ENCODE measurements around the gene TAS1R2. TPM values are rescaled to one million over a fixed set of nuclear protein-coding genes. Genes with fewer than 3 reads are reported as not detected.
A peak's percentile ranks its signal among the peaks of the same experiment; 100 is the strongest.

TAS1R2 gene
- total and polyA plus RNA-seq, 2 of the 4 experiments (the other 2 are of a cell fraction): not detected

GRCh38 chr1:18861590-18861989 is 2.1 kb upstream of the TAS1R2 start:
- dilution Hi-C loops (cut with HindIII; ENCODE audit: low sequenced_read_pairs, unreplicated experiment): no loop called here

More at GRCh38 chr1:18861590-18861989, 2.1 kb upstream of the TAS1R2 start:
- H2BK120ac ChIP-seq (ENCODE audit: low read depth, low read length): no peak overlapping the region
- H3K27me3 ChIP-seq (ENCODE audit: control insufficient read depth, insufficient read depth, low read length): peaks cover 27% of the 10 kb centered on the region
- TF ChIP-seq POLR2A (IDR thresholded peaks at IDR 0.05; ENCODE audit: low read depth, low read length): no peak
- POLR2A ChIA-PET (ENCODE audit: unreplicated experiment): no interaction called here
- no peak overlapping the region for H2BK15ac ChIP-seq (ENCODE audit: low read depth, low read length)
- no peak overlapping the region for H4K5ac ChIP-seq (ENCODE audit: low read depth, low read length)
- ATAC-seq (ENCODE audit: low read depth) (no peak), DNase-seq (no peak)
- no peaks in the 10 kb centered on the region for H3K36me3 ChIP-seq (ENCODE audit: control insufficient read depth, insufficient read depth, low read length)
- no peak overlapping the region for H2AK5ac ChIP-seq (ENCODE audit: low read depth, low read length)
- H3K4me2 ChIP-seq (ENCODE audit: low read depth, low read length): no peak overlapping the region
- H3K9me1 ChIP-seq (ENCODE audit: insufficient read depth, low read length): no peaks in the 10 kb centered on the region
- no peak overlapping the region for H2AK9ac ChIP-seq (replicated peaks; ENCODE audit: low read depth, low read length, poor library complexity)
- CTCF ChIA-PET: no interaction called here
- no peaks in the 10 kb centered on the region for H3K4me1 ChIP-seq (ENCODE audit: control insufficient read depth, insufficient read depth, low read length)
- intact Hi-C loops (cut with micrococcal nuclease) (no loop called here), in situ Hi-C loops (cut with MboI; ENCODE audit: low sequenced_read_pairs) (no loop called here)
- H3K9me3 ChIP-seq (ENCODE audit: control insufficient read depth, insufficient read depth, low read length): peaks cover 2% of the 10 kb centered on the region; the same call in 1 of the 2 replicates
- no peaks in the 10 kb centered on the region for H3K79me1 ChIP-seq (ENCODE audit: low read depth in 1 of 2, low read length in 2 of 2)
- H3K18ac ChIP-seq (ENCODE audit: low read depth, low read length): no peak overlapping the region
- H2BK5ac ChIP-seq (ENCODE audit: low read depth, low read length, poor library complexity, severe bottlenecking): no peak overlapping the region
- H3K9ac ChIP-seq (ENCODE audit: low read depth, low read length): no peak overlapping the region
- no peak overlapping the region for H3K4me3 ChIP-seq (ENCODE audit: insufficient read depth, low read depth, low read length)
- no peak overlapping the region for H2BK20ac ChIP-seq (ENCODE audit: low read depth, low read length)
- no TSS peak for BruUV-seq (replicated peaks)
- 60% methylated on average over 2 of the region's 8 CpGs; no CpG with 5 or more reads in 1 of the 2 experiments for WGBS, 2 experiments (ENCODE audit: extremely low coverage in 2 of 2, insufficient read length in 1 of 2)
- no peak overlapping the region for H3K23ac ChIP-seq (ENCODE audit: low read depth, low read length)
- no peak overlapping the region for H3K27ac ChIP-seq (ENCODE audit: insufficient read depth, low read length)
- H2AFZ ChIP-seq (replicated peaks; ENCODE audit: low read length, poor library complexity): peak overlapping the region; percentile 27
- no peaks in the 10 kb centered on the region for H4K20me1 ChIP-seq (ENCODE audit: insufficient read depth, low read length)
- H3K4ac ChIP-seq (ENCODE audit: low read depth, low read length): no peak overlapping the region
- H4K91ac ChIP-seq (ENCODE audit: insufficient read depth, low read depth, low read length): no peak overlapping the region
- no peak overlapping the region for H4K8ac ChIP-seq (ENCODE audit: low read depth in 2 of 2, low read length in 2 of 2)
- H3K56ac ChIP-seq (ENCODE audit: extremely low read depth, insufficient read depth, low read length): no peak overlapping the region
- no peak overlapping the region for H3K14ac ChIP-seq (replicated peaks; ENCODE audit: low read depth, low read length)
